NOMO-1 (cell line): ENCODE results near the gene RAD18.

Experiments used
- DNase-seq, 2 experiments: peaks; one replicate each; lab custom pipeline; 2025; ENCODE audit not compliant: unreplicated experiment in 2 of 2; lab: John Stamatoyannopoulos, UW

The RAD18 gene

GRCh38 chr3:8839607-8840325 lies 123.5 kb downstream of the RAD18 start:
- DNase-seq = no peak

- DNase-seq = no peak
Observed at GRCh38 chr3:8838765-8839423, 124.4 kb downstream of the RAD18 start.

GRCh38 chr3:8838234-8838633 lies 125.0 kb downstream of the RAD18 start:
- DNase-seq = no peak

- DNase-seq = no peak
Observed at GRCh38 chr3:8837162-8837561, 126.1 kb downstream of the RAD18 start.

- no peak for DNase-seq
Observed at GRCh38 chr3:8836096-8836495, 127.2 kb downstream of the RAD18 start.

GRCh38 chr3:8835385-8835784 lies 127.9 kb downstream of the RAD18 start:
- DNase-seq = no peak

- DNase-seq = no peak
Observed at GRCh38 chr3:8834974-8835373, 128.3 kb downstream of the RAD18 start.

GRCh38 chr3:8827641-8828040 lies 135.6 kb downstream of the RAD18 start:
- DNase-seq = no peak
